ENCODE measurements around the gene BCAS3.
"Not testable (repeated sequence)": the region's sequence is repeated elsewhere in the genome, so short reads cannot be mapped to it uniquely, and the experiment has no call there.

The BCAS3 gene

GRCh38 chr17:60754057-60754604 is 76.5 kb downstream of the BCAS3 start:
- Histone ChIP-seq H4K20me1 (ENCODE audit: insufficient read depth) (no peaks in the 10 kb centered on the region), H3K9ac (no peak overlapping the region), H3K27me3 (ENCODE audit: insufficient read depth, low read depth) (no peaks in the 10 kb centered on the region), H3K4me3 (IDR thresholded peaks at IDR 0.05; ENCODE audit: insufficient read depth, low read depth, low read length) (no peak overlapping the region), H3K36me3 (ENCODE audit: insufficient read depth) (no peaks in the 10 kb centered on the region), H3K4me2 (no peak overlapping the region), H3K4me1 (ENCODE audit: low read depth, poor library complexity, severe bottlenecking) (no peaks in the 10 kb centered on the region), H3K27ac (no peak overlapping the region), H2AFZ (ENCODE audit: low read depth) (no peak overlapping the region), H3K79me2 (ENCODE audit: insufficient read depth, low read depth) (no peaks in the 10 kb centered on the region)
- no peak for TF ChIP-seq CTCF (conservative IDR thresholded peaks at IDR 0.05; ENCODE audit: low read depth, low read length)

- H3K27me3 ChIP-seq (ENCODE audit: insufficient read depth, low read depth); H3K4me3 ChIP-seq (IDR thresholded peaks at IDR 0.05; ENCODE audit: insufficient read depth, low read depth, low read length); H3K9ac ChIP-seq; H3K79me2 ChIP-seq (ENCODE audit: insufficient read depth, low read depth); H3K4me2 ChIP-seq; H3K4me1 ChIP-seq (ENCODE audit: low read depth, poor library complexity, severe bottlenecking); H4K20me1 ChIP-seq (ENCODE audit: insufficient read depth); H3K27ac ChIP-seq; H2AFZ ChIP-seq (ENCODE audit: low read depth); H3K36me3 ChIP-seq (ENCODE audit: insufficient read depth): not testable (repeated sequence)
These were observed 79.1 kb downstream of the BCAS3 start for GRCh38 chr17:60756798-60757197.

GRCh38 chr17:60757437-60757836 is 79.8 kb downstream of the BCAS3 start:
- Histone ChIP-seq H3K27me3 (ENCODE audit: insufficient read depth, low read depth) (no peaks in the 10 kb centered on the region), H2AFZ (ENCODE audit: low read depth) (no peak overlapping the region), H3K4me1 (ENCODE audit: low read depth, poor library complexity, severe bottlenecking) (no peaks in the 10 kb centered on the region), H3K36me3 (ENCODE audit: insufficient read depth) (no peaks in the 10 kb centered on the region), H3K4me2 (no peak overlapping the region), H3K4me3 (IDR thresholded peaks at IDR 0.05; ENCODE audit: insufficient read depth, low read depth, low read length) (no peak overlapping the region), H4K20me1 (ENCODE audit: insufficient read depth) (no peaks in the 10 kb centered on the region), H3K27ac (no peak overlapping the region), H3K9ac (no peak overlapping the region), H3K79me2 (ENCODE audit: insufficient read depth, low read depth) (no peaks in the 10 kb centered on the region)
- TF ChIP-seq CTCF (conservative IDR thresholded peaks at IDR 0.05; ENCODE audit: low read depth, low read length), result no peak

GRCh38 chr17:60759756-60760155 is 82.1 kb downstream of the BCAS3 start:
- no peak for TF ChIP-seq CTCF (conservative IDR thresholded peaks at IDR 0.05; ENCODE audit: low read depth, low read length)
- Histone ChIP-seq H2AFZ (ENCODE audit: low read depth) (no peak overlapping the region), H3K4me1 (ENCODE audit: low read depth, poor library complexity, severe bottlenecking) (no peaks in the 10 kb centered on the region), H3K79me2 (ENCODE audit: insufficient read depth, low read depth) (no peaks in the 10 kb centered on the region), H3K4me3 (IDR thresholded peaks at IDR 0.05; ENCODE audit: insufficient read depth, low read depth, low read length) (no peak overlapping the region), H4K20me1 (ENCODE audit: insufficient read depth) (no peaks in the 10 kb centered on the region), H3K4me2 (no peak overlapping the region), H3K27me3 (ENCODE audit: insufficient read depth, low read depth) (no peaks in the 10 kb centered on the region), H3K27ac (no peak overlapping the region), H3K36me3 (ENCODE audit: insufficient read depth) (no peaks in the 10 kb centered on the region), H3K9ac (no peak overlapping the region)

DNA sequence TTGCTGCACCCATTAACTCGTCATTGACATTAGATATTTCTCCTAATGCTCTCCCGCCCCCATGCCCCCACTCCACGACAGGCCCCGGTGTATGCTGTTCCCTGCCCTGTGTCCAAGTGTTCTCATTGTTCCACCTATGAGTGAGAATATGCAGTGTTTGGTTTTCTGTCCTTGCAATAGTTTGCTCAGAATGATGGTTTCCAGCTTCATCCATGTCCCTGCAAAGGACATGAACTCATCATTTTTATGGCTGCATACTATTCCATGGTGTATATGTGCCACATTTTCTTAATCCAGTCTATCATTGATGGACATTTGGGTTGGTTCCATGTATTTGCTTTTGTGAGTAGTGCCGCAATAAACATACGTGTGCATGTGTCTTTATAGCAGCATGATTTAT is 83.7 kb downstream of the BCAS3 start:
- not testable (repeated sequence) for H3K79me2 ChIP-seq (ENCODE audit: insufficient read depth, low read depth); H3K4me2 ChIP-seq; H3K4me1 ChIP-seq (ENCODE audit: low read depth, poor library complexity, severe bottlenecking); H3K4me3 ChIP-seq (IDR thresholded peaks at IDR 0.05; ENCODE audit: insufficient read depth, low read depth, low read length); H4K20me1 ChIP-seq (ENCODE audit: insufficient read depth); H3K27me3 ChIP-seq (ENCODE audit: insufficient read depth, low read depth); H3K36me3 ChIP-seq (ENCODE audit: insufficient read depth); H3K9ac ChIP-seq; H2AFZ ChIP-seq (ENCODE audit: low read depth); H3K27ac ChIP-seq

Measured in KMS-11 (cell line).